ENCODE measurements around the gene PRKCA. TPM values are rescaled to one million over a fixed set of nuclear protein-coding genes. Genes with fewer than 3 reads are reported as not detected.

PRKCA gene
- total and polyA plus RNA-seq, 10 of the 15 experiments (the other 5 are each of a cell fraction or from before 2014, with no cell fraction given) = 0.11 to 14.6 (median 0.72) TPM

GRCh38 chr17:66790501-66791061, 488.2 kb downstream of the PRKCA start:
- RAD21 ChIA-PET (ENCODE audit: unreplicated experiment) = no interaction called here
- SMC1A ChIA-PET (ENCODE audit: uncharacterized antibody, unreplicated experiment) = interaction anchor here (0.6 kb wide), 1 partner anchor 66 kb away, joined by 3 read pairs; no protein-coding TSS in a partner anchor
- no TSS peak for BruUV-seq (replicated peaks)
- DNase-seq (ENCODE audit: low read depth, low spot score) (no peak), ATAC-seq (no peak), FAIRE-seq (no peak)
- 26% methylated on average over 11 of the region's 11 CpGs for WGBS (ENCODE audit: insufficient coverage, insufficient replicate concordance, low lambda C conversion rate, missing lambda C conversion rate)
- Histone ChIP-seq H3K27ac (ENCODE audit: control insufficient read depth, insufficient read depth) (no peak overlapping the region), H3K4me3 (no peak overlapping the region), H4K20me1 (ENCODE audit: control insufficient read depth, insufficient read depth) (no peaks in the 10 kb centered on the region), H3K79me2 (ENCODE audit: control insufficient read depth, insufficient read depth, low read length) (no peaks in the 10 kb centered on the region), H3K9me3 (replicated peaks; ENCODE audit: control insufficient read depth, insufficient read depth, low read length) (no peaks in the 10 kb centered on the region), H2AFZ (ENCODE audit: control insufficient read depth, low read depth, low read length) (no peak overlapping the region), H3K36me3 (ENCODE audit: control insufficient read depth in 2 of 2, insufficient read depth in 2 of 2, low read length in 1 of 2) (no peaks in the 10 kb centered on the region; a peak in 1 of 4 replicates), H3K27me3 (replicated peaks in 1 of 2; ENCODE audit: control insufficient read depth in 2 of 2, insufficient read depth in 2 of 2, low read length in 1 of 2) (no peaks in the 10 kb centered on the region), H3K4me1 (ENCODE audit: control insufficient read depth, insufficient read depth, low read length) (no peaks in the 10 kb centered on the region), H3K9ac (ENCODE audit: control insufficient read depth, insufficient read depth, low read length) (no peak overlapping the region), H3K4me2 (ENCODE audit: control insufficient read depth, insufficient read depth) (no peak overlapping the region)
- intact Hi-C loops (cut with micrococcal nuclease; ENCODE audit: unreplicated experiment) = no loop called here
- CTCF ChIA-PET = no interaction called here
- TF ChIP-seq BHLHE40 (IDR thresholded peaks at IDR 0.05; ENCODE audit: borderline replicate concordance in 1 of 2, low read depth in 2 of 2, low read length in 1 of 2) = no peak
- no peak for TF ChIP-seq CUX1 (IDR thresholded peaks at IDR 0.05; ENCODE audit: insufficient replicate concordance, low read depth, low read length)
- TF ChIP-seq NBN (IDR thresholded peaks at IDR 0.05) = no peak
- TF ChIP-seq MYB (IDR thresholded peaks at IDR 0.05; ENCODE audit: borderline replicate concordance, low read depth, low read length) = no peak
- no peak for TF ChIP-seq BCL3 (IDR thresholded peaks at IDR 0.05; ENCODE audit: borderline replicate concordance, insufficient read depth, low read depth, low read length, poor library complexity, severe bottlenecking)
- in situ Hi-C loops (cut with MboI) = no loop called here
- POLR2A ChIA-PET = no interaction called here

Measured in GM12878 (cell line).